H9 (cell line): ENCODE data around the gene SLC2A4RG. TPM values are rescaled to one million over a fixed set of nuclear protein-coding genes. Genes with fewer than 3 reads are reported as not detected.

Experiments used
- DNase-seq: peaks from one replicate; pipeline ENCODE4 v3.0.0-alpha.2; 2017
- H2AFZ ChIP-seq: one replicate; pipeline ENCODE4 v1.6.1; 2013; ENCODE audit warnings: mild to moderate bottlenecking, low read length, control low read depth, moderate library complexity
- H2AK5ac ChIP-seq: 2 replicates; pipeline ENCODE4 v1.6.1; 2013; ENCODE audit warnings: low read length, control low read depth, mixed read lengths; ENCODE audit not compliant: insufficient read length
- H2BK120ac ChIP-seq: one replicate; pipeline ENCODE4 v1.6.1; 2013; ENCODE audit warnings: low read depth, mild to moderate bottlenecking, low read length, control low read depth, inconsistent platforms; ENCODE audit not compliant: poor library complexity, severe bottlenecking
- H2BK12ac ChIP-seq: 2 replicates; pipeline ENCODE4 v1.6.1; 2013; ENCODE audit warnings: low read length, control low read depth, mixed read lengths, low read depth; ENCODE audit not compliant: insufficient read length
- H2BK15ac ChIP-seq: 2 replicates; pipeline ENCODE4 v1.6.1; 2013; ENCODE audit warnings: low read depth, low read length, control low read depth
- H2BK20ac ChIP-seq: one replicate; pipeline ENCODE4 v1.6.1; 2013; ENCODE audit warnings: low read depth, mild to moderate bottlenecking, low read length, control low read depth, inconsistent platforms; ENCODE audit not compliant: poor library complexity, severe bottlenecking
- H2BK5ac ChIP-seq: 2 replicates; pipeline ENCODE4 v1.6.1; 2013; ENCODE audit warnings: low read length, control low read depth, mixed read lengths; ENCODE audit not compliant: insufficient read length
- H3K14ac ChIP-seq: 2 replicates; pipeline ENCODE4 v1.6.1; 2013; ENCODE audit warnings: low read length, control low read depth; ENCODE audit not compliant: insufficient read depth
- H3K18ac ChIP-seq: 2 replicates; pipeline ENCODE4 v1.6.1; 2013; ENCODE audit warnings: low read depth, mild to moderate bottlenecking, mixed read lengths, low read length, control low read depth; ENCODE audit not compliant: insufficient read length
- H3K23ac ChIP-seq: 2 replicates; pipeline ENCODE4 v1.6.1; 2013; ENCODE audit warnings: low read length, control low read depth, mixed read lengths, low read depth; ENCODE audit not compliant: insufficient read length
- H3K23me2 ChIP-seq: 2 replicates; pipeline ENCODE4 v1.6.1; 2013; ENCODE audit warnings: low read depth, mild to moderate bottlenecking, mixed read lengths, low read length, control low read depth; ENCODE audit not compliant: insufficient read length, poor library complexity, severe bottlenecking
- H3K27ac ChIP-seq: 2 replicates; pipeline ENCODE4 v1.5.1; 2013; ENCODE audit warnings: low read length, control low read depth, mixed read lengths, low read depth; ENCODE audit not compliant: insufficient read length
- H3K27me3 ChIP-seq: 2 replicates; pipeline ENCODE4 v1.6.1; 2013; ENCODE audit warnings: low read length, control low read depth, inconsistent platforms; ENCODE audit not compliant: insufficient read depth
- H3K4ac ChIP-seq: 2 replicates; pipeline ENCODE4 v1.6.1; 2013; ENCODE audit warnings: low read depth, mild to moderate bottlenecking, control low read depth, inconsistent platforms, low read length, moderate library complexity
- H3K4me1 ChIP-seq: 2 replicates; pipeline ENCODE4 v1.6.1; 2013; ENCODE audit warnings: low read length, control low read depth, inconsistent platforms; ENCODE audit not compliant: insufficient read depth
- H3K4me2 ChIP-seq: 2 replicates; pipeline ENCODE4 v1.6.1; 2013; ENCODE audit warnings: low read length, control low read depth, mixed read lengths; ENCODE audit not compliant: insufficient read length, insufficient read depth
- H3K56ac ChIP-seq: 2 replicates; pipeline ENCODE4 v1.6.1; 2013; ENCODE audit warnings: low read depth, mild to moderate bottlenecking, mixed read lengths, low read length, control low read depth; ENCODE audit not compliant: insufficient read length
- H3K79me1 ChIP-seq: 2 replicates; pipeline ENCODE4 v1.6.1; 2013; ENCODE audit warnings: low read depth, mild to moderate bottlenecking, moderate library complexity, low read length, control low read depth, inconsistent platforms; ENCODE audit not compliant: insufficient read depth, poor library complexity, severe bottlenecking
- H3K79me2 ChIP-seq: 2 replicates; pipeline ENCODE4 v1.6.1; 2013; ENCODE audit warnings: low read length, control low read depth, inconsistent platforms; ENCODE audit not compliant: insufficient read depth
- H3K9ac ChIP-seq: 2 replicates; pipeline ENCODE4 v1.6.1; 2013; ENCODE audit warnings: low read length, control low read depth, mixed read lengths; ENCODE audit not compliant: insufficient read length; ENCODE audit errors: extremely low read depth
- H3K9me3 ChIP-seq: one replicate; pipeline ENCODE4 v1.6.1; 2013; ENCODE audit warnings: low read depth, low read length, inconsistent platforms; ENCODE audit not compliant: control insufficient read depth
- H3T11ph ChIP-seq: one replicate; pipeline ENCODE4 v1.6.1; 2013; ENCODE audit warnings: mild to moderate bottlenecking, low read length, control low read depth, inconsistent platforms
- H4K20me1 ChIP-seq: one replicate; pipeline ENCODE4 v1.6.1; 2013; ENCODE audit not compliant: control insufficient read depth, insufficient read length, insufficient read depth
- H4K5ac ChIP-seq: 2 replicates; pipeline ENCODE4 v1.6.1; 2013; ENCODE audit warnings: low read depth, mild to moderate bottlenecking, mixed read lengths, low read length, control low read depth; ENCODE audit not compliant: insufficient read length
- H4K8ac ChIP-seq: replicated peaks from 2 replicates; pipeline ENCODE4 v1.6.1; 2013; ENCODE audit warnings: low read length, control low read depth, mixed read lengths, low read depth; ENCODE audit not compliant: insufficient read length
- H4K91ac ChIP-seq: 2 replicates; pipeline ENCODE4 v1.6.1; 2013; ENCODE audit warnings: low read depth, mild to moderate bottlenecking, moderate library complexity, mixed read lengths, low read length, control low read depth; ENCODE audit not compliant: insufficient read length
- H3K27ac Mint-ChIP-seq, 3 experiments: 2 replicates in 2 of 3; 3 replicates in 1 of 3; pipeline ENCODE4 v1.8.0; 2020 to 2021; ENCODE audit warnings: mixed read lengths in 3 of 3, mild to moderate bottlenecking in 1 of 3, moderate library complexity in 1 of 3
- H3K27me3 Mint-ChIP-seq: 2 replicates; pipeline ENCODE4 v1.8.0; 2021; ENCODE audit warnings: low read depth, mild to moderate bottlenecking, moderate library complexity, mixed read lengths
- H3K36me3 Mint-ChIP-seq, 3 experiments: 2 replicates in 2 of 3; 3 replicates in 1 of 3; pipeline ENCODE4 v1.8.0; 2020 to 2021; ENCODE audit warnings: low read depth in 3 of 3, mixed read lengths in 3 of 3; ENCODE audit not compliant: insufficient read depth in 1 of 3
- H3K4me1 Mint-ChIP-seq, 2 experiments: 2 replicates each; pipeline ENCODE4 v1.8.0; 2020; ENCODE audit warnings: mixed read lengths in 2 of 2
- H3K4me3 Mint-ChIP-seq, 2 experiments: 2 replicates in 1 of 2; 3 replicates in 1 of 2; pipeline ENCODE4 v1.8.0; 2020 to 2021; ENCODE audit warnings: mild to moderate bottlenecking in 2 of 2, mixed read lengths in 2 of 2, moderate library complexity in 1 of 2
- H3K9me3 Mint-ChIP-seq, 2 experiments: 2 replicates in 1 of 2; 3 replicates in 1 of 2; pipeline ENCODE4 v1.8.0; 2020; ENCODE audit warnings: mild to moderate bottlenecking in 2 of 2, mixed read lengths in 2 of 2, moderate library complexity in 1 of 2
- CTCF ChIP-seq: fragments of 200-600 bp; sonication (generic); conservative IDR thresholded peaks from 3 replicates; pipeline ENCODE4 v1.8.0; 2021; ENCODE audit warnings: antibody characterized with exemption, mild to moderate bottlenecking
- WGBS: extraction: QIAGEN DNeasy Blood & Tissue Kit; methylation state at CpG from one replicate; pipeline ENCODE4 v1.1.7; 2013; ENCODE audit warnings: missing lambda C conversion rate, low lambda C conversion rate, mixed read lengths; ENCODE audit not compliant: insufficient read length; ENCODE audit errors: extremely low coverage; 5-methylcytosine and 5-hydroxymethylcytosine counted together
- total RNA-seq: library from RNA; stranded (reverse); gene quantifications from 2 replicates; pipeline ENCODE4 v1.2.1, GENCODE V29; 2021

The SLC2A4RG gene
- total RNA-seq, 1 experiment from 2014 or later = 43.9 TPM

DNA sequence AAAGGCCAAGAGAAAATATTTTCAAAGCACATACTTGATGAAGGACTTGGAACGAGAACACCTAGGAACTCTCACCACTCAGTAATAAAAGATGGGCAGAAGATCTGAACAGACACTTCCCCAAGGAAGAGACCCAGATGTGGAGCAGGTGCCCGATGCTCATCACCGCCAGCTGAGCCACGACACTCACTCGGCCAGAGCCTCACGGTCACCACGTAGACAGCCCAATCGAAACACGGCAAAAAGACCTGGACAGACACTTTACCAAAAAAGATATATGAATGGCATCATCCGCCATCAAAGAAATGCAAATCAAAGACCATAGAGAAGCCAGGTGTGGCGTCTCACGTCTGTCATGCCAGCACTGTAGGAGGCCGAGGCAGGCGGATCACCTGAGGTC, 41.6 kb downstream of the SLC2A4RG start:
- Mint-ChIP-seq H3K36me3 (peaks cover 3 to 16% (median 14%) of the 10 kb centered on the region in 3 experiments; a peak in 6 of 7 replicates), H3K27ac (no peak overlapping the region), H3K4me3 (no peak overlapping the region), H3K9me3 (no peaks in the 10 kb centered on the region; a peak in 2 of 5 replicates), H3K27me3 (no peaks in the 10 kb centered on the region; the same call in 1 of the 2 replicates), H3K4me1 (peaks cover 10% of the 10 kb centered on the region in 2 experiments)
- Histone ChIP-seq H2BK12ac (no peak overlapping the region), H2AFZ (no peak overlapping the region), H3K4ac (no peak overlapping the region), H3K23ac (no peak overlapping the region), H3K9me3 (no peaks in the 10 kb centered on the region), H3K18ac (no peak overlapping the region), H2BK5ac (no peak overlapping the region), H3K23me2 (no peaks in the 10 kb centered on the region), H3K27me3 (no peaks in the 10 kb centered on the region), H3T11ph (no peak overlapping the region), H3K56ac (no peak overlapping the region), H2BK120ac (no peak overlapping the region), H4K20me1 (no peaks in the 10 kb centered on the region), H2AK5ac (no peak overlapping the region), H4K91ac (no peak overlapping the region), H3K9ac (no peak overlapping the region), H3K14ac (no peak overlapping the region), H2BK20ac (no peak overlapping the region), H4K5ac (no peak overlapping the region), H2BK15ac (no peak overlapping the region), H3K79me2 (peaks cover 2% of the 10 kb centered on the region; the same call in 1 of the 2 replicates), H3K27ac (no peak overlapping the region), H3K79me1 (peaks cover 5% of the 10 kb centered on the region), H3K4me2 (no peak overlapping the region), H4K8ac (no peak overlapping the region), H3K4me1 (no peaks in the 10 kb centered on the region)
- DNase-seq = no peak
- WGBS = no CpG with 5 or more reads among the region's 14 CpGs
- no peak for TF ChIP-seq CTCF
